GM19239 (cell line): Measurements from ENCODE around the gene DDAH1.

Experiments
- DNase-seq: peaks from one replicate; pipeline ENCODE4 v3.0.0; 2011; ENCODE audit warnings: low spot score; ENCODE audit not compliant: insufficient read length
- FAIRE-seq: peaks from 2 replicates; lab custom pipeline; 2011; peaks lifted over from hg19 to GRCh38; lab: Jason Lieb, UNC

Gene DDAH1

GRCh38 chr1:85404408-85404807 lies 60.6 kb downstream of the DDAH1 start:
- FAIRE-seq (no peak), DNase-seq (no peak)

GRCh38 chr1:85398391-85399064 lies 66.4 kb downstream of the DDAH1 start:
- no peak for FAIRE-seq
- no peak for DNase-seq

GRCh38 chr1:85397490-85398032 lies 67.4 kb downstream of the DDAH1 start:
- no peak for FAIRE-seq

GRCh38 chr1:85396194-85396593 lies 68.8 kb downstream of the DDAH1 start:
- no peak for FAIRE-seq
- DNase-seq: no peak

More at GRCh38 chr1:85397490-85398032, 67.4 kb downstream of the DDAH1 start:
- no peak for DNase-seq

- DNase-seq: no peak
These were observed 70.8 kb downstream of the DDAH1 start for GRCh38 chr1:85394130-85394529.

GRCh38 chr1:85393490-85393889 lies 71.5 kb downstream of the DDAH1 start:
- DNase-seq: no peak
- FAIRE-seq: no peak

More at GRCh38 chr1:85394130-85394529, 70.8 kb downstream of the DDAH1 start:
- FAIRE-seq: peak; percentile 8

- FAIRE-seq (no peak), DNase-seq (no peak)
These were observed 76.5 kb downstream of the DDAH1 start for GRCh38 chr1:85388416-85388815.

GRCh38 chr1:85387781-85388180 lies 77.2 kb downstream of the DDAH1 start:
- DNase-seq: no peak
- no peak for FAIRE-seq

GRCh38 chr1:85386068-85386722 lies 78.8 kb downstream of the DDAH1 start:
- FAIRE-seq: no peak
- no peak for DNase-seq

- FAIRE-seq: no peak
- no peak for DNase-seq
These were observed 85.5 kb downstream of the DDAH1 start for GRCh38 chr1:85379203-85380136.

- no peak for FAIRE-seq
- no peak for DNase-seq
These were observed 86.4 kb downstream of the DDAH1 start for GRCh38 chr1:85378534-85378933.

- no peak for FAIRE-seq
- DNase-seq: no peak
These were observed 88.6 kb downstream of the DDAH1 start for GRCh38 chr1:85376356-85376755.

GRCh38 chr1:85375493-85375892 lies 89.5 kb downstream of the DDAH1 start:
- no peak for FAIRE-seq
- DNase-seq: no peak

GRCh38 chr1:85374160-85374559 lies 90.8 kb downstream of the DDAH1 start:
- DNase-seq: no peak
- no peak for FAIRE-seq

- no peak for FAIRE-seq
- DNase-seq: no peak
These were observed 91.6 kb downstream of the DDAH1 start for GRCh38 chr1:85373378-85373708.

- DNase-seq (no peak), FAIRE-seq (no peak)
These were observed 92.1 kb downstream of the DDAH1 start for GRCh38 chr1:85372683-85373377.

GRCh38 chr1:85371021-85371420 lies 93.9 kb downstream of the DDAH1 start:
- FAIRE-seq (no peak), DNase-seq (no peak)

- DNase-seq: no peak
- FAIRE-seq: no peak
These were observed 96.7 kb downstream of the DDAH1 start for GRCh38 chr1:85368073-85368770.

- DNase-seq (no peak), FAIRE-seq (no peak)
These were observed 98.4 kb downstream of the DDAH1 start for GRCh38 chr1:85366391-85367170.
